C4-2B (cell line): ENCODE measurements around the gene CEP57L1.

Source experiments
- H3K27ac ChIP-seq: fragments of 450-650 bp; 2 replicates; pipeline ENCODE4 v1.5.1; 2017
- ZFX ChIP-seq: fragments of 450-650 bp; IDR thresholded peaks from 2 replicates; pipeline ENCODE4 v1.6.1; 2017
- TF ChIP-seq, protein P1 (sequence below): fragments of 450-650 bp; conservative IDR thresholded peaks from 2 replicates; pipeline ENCODE4 v1.5.1; 2017; ENCODE audit warnings: mild to moderate bottlenecking

Gene CEP57L1

DNA sequence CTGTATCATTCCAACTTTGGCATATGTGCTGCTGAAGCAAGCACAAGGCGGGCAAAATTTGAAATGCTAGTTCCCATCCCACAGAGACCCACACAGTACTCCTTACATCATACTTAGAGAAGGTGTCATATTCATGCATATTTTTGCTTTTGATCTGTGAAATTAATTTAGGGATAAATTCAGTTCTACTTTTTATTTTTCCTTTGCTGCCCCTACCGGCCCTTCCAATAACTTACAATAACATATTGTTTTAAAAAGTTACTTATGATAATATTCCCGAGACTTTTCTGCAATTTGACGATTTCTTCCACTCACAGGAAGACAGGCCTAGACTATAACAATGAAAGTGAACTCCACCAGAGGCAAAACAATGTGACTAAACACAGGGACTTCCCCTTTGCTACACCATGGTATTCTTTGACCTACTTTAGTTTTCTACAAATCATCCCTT lies 35.7 kb upstream of the CEP57L1 start:
- H3K27ac ChIP-seq = no peak overlapping the region
- no peak for TF ChIP-seq ZFX
- TF ChIP-seq, protein P1, sequence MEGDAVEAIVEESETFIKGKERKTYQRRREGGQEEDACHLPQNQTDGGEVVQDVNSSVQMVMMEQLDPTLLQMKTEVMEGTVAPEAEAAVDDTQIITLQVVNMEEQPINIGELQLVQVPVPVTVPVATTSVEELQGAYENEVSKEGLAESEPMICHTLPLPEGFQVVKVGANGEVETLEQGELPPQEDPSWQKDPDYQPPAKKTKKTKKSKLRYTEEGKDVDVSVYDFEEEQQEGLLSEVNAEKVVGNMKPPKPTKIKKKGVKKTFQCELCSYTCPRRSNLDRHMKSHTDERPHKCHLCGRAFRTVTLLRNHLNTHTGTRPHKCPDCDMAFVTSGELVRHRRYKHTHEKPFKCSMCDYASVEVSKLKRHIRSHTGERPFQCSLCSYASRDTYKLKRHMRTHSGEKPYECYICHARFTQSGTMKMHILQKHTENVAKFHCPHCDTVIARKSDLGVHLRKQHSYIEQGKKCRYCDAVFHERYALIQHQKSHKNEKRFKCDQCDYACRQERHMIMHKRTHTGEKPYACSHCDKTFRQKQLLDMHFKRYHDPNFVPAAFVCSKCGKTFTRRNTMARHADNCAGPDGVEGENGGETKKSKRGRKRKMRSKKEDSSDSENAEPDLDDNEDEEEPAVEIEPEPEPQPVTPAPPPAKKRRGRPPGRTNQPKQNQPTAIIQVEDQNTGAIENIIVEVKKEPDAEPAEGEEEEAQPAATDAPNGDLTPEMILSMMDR = no peak

GRCh38 chr6:109060571-109060970 lies 34.7 kb upstream of the CEP57L1 start:
- H3K27ac ChIP-seq = no peak overlapping the region
- no peak for TF ChIP-seq ZFX
- TF ChIP-seq, protein P1 = no peak

GRCh38 chr6:109062216-109062615 lies 33.1 kb upstream of the CEP57L1 start:
- TF ChIP-seq ZFX = no peak
- TF ChIP-seq, protein P1 = no peak

GRCh38 chr6:109062767-109063352 lies 32.4 kb upstream of the CEP57L1 start:
- TF ChIP-seq, protein P1 = no peak
- no peak for TF ChIP-seq ZFX
- no peak overlapping the region for H3K27ac ChIP-seq

More at GRCh38 chr6:109062216-109062615, 33.1 kb upstream of the CEP57L1 start:
- no peak overlapping the region for H3K27ac ChIP-seq

DNA sequence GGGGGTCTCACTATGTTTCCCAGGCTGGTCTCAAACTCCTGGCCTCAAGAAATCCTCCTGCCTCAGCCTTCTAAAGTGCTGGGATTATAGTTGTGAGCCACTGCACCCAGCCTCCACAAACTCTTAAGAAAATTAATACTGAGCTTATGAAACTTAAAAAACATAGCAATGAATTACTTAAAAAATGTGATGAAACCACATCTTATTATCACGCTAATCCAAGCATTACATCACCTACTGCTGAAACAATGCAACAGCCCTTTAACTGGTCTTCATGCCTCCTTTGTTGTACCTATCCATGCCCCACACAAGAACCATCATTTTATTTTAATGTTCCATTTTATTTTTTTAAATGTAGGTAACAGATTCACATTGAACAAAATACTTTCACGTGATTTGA lies 25.6 kb upstream of the CEP57L1 start:
- TF ChIP-seq, protein P1 = no peak
- TF ChIP-seq ZFX = no peak
- no peak overlapping the region for H3K27ac ChIP-seq

GRCh38 chr6:109071125-109071917 lies 24.0 kb upstream of the CEP57L1 start:
- TF ChIP-seq ZFX = no peak
- TF ChIP-seq, protein P1 = no peak
- H3K27ac ChIP-seq = no peak overlapping the region
